AG09319 (cell line): ENCODE results near the gene GAS6.

ENCODE experiments used
- DNase-seq: peaks from one replicate; pipeline ENCODE4 v3.0.0-alpha.2; 2010; ENCODE audit warnings: low read depth; ENCODE audit errors: extremely low read depth
- CTCF ChIP-seq: IDR thresholded peaks from 2 replicates; pipeline ENCODE4 v1.5.1; 2011; ENCODE audit warnings: low read depth, mild to moderate bottlenecking, inconsistent platforms, low read length, moderate library complexity

Gene GAS6

GRCh38 chr13:113804017-113804702 is 59.7 kb downstream of the GAS6 start:
- no peak for TF ChIP-seq CTCF

GRCh38 chr13:113803409-113804016 is 60.4 kb downstream of the GAS6 start:
- no peak for TF ChIP-seq CTCF
- no peak for DNase-seq

More at GRCh38 chr13:113804017-113804702, 59.7 kb downstream of the GAS6 start:
- no peak for DNase-seq

GRCh38 chr13:113802761-113803160 is 61.1 kb downstream of the GAS6 start:
- no peak for TF ChIP-seq CTCF
- DNase-seq, result no peak

- peak; percentile 39 for DNase-seq
- TF ChIP-seq CTCF, result peak; percentile 3
These were observed 61.8 kb downstream of the GAS6 start for GRCh38 chr13:113802090-113802531.

- no peak for TF ChIP-seq CTCF
- no peak for DNase-seq
These were observed 62.5 kb downstream of the GAS6 start for GRCh38 chr13:113801289-113801961.

- DNase-seq, result no peak
- TF ChIP-seq CTCF, result no peak
These were observed 63.3 kb downstream of the GAS6 start for GRCh38 chr13:113800576-113800926.

- TF ChIP-seq CTCF, result no peak
- DNase-seq, result no peak
These were observed 65.6 kb downstream of the GAS6 start for GRCh38 chr13:113798200-113798811.
